ENCODE data around the gene CTXND2.

GRCh38 chr1:150902751-150903150 is 15.8 kb downstream of the CTXND2 start:
- TF ChIP-seq SIN3A (IDR thresholded peaks at IDR 0.05; ENCODE audit: low read depth) (no peak), CTCF (IDR thresholded peaks at IDR 0.05 in 2 of 3, conservative IDR thresholded peaks at IDR 0.05 in 1 of 3; ENCODE audit: borderline replicate concordance in 1 of 3, insufficient read depth in 1 of 3, low read depth in 2 of 3, low read length in 2 of 3) (no peak), ATF3 (IDR thresholded peaks at IDR 0.05) (no peak), YY1 (IDR thresholded peaks at IDR 0.05; ENCODE audit: extremely low read depth, insufficient replicate concordance, low read depth, low read length) (no peak), POLR2A (IDR thresholded peaks at IDR 0.05; ENCODE audit: borderline replicate concordance, extremely low read depth, insufficient read depth, insufficient read length) (no peak), REST (IDR thresholded peaks at IDR 0.05; ENCODE audit: low read depth) (no peak), EZH2 (IDR thresholded peaks at IDR 0.05) (no peak)
